Lung (tissue), 12 donors: ENCODE results near the gene PER2. TPM values are rescaled to one million over a fixed set of nuclear protein-coding genes. Genes with fewer than 3 reads are reported as not detected.

Source experiments
- ATAC-seq: fragments of 200-7000 bp; cut with Tn5 transposase; one replicate; pipeline ENCODE4 v1.9.1; 2020; ENCODE audit warnings: moderate number of reproducible peaks; ENCODE audit not compliant: insufficient read depth, low FRiP score
- DNase-seq, 3 donors: peaks; one replicate each; pipeline ENCODE4 v3.0.0-alpha.2; 2013 to 2017
- H3K27ac ChIP-seq, 2 donors: one replicate each; pipeline ENCODE4 v1.5.1; 2013; ENCODE audit warnings: mild to moderate bottlenecking in 2 of 2, moderate library complexity in 2 of 2, control low read depth in 1 of 2, inconsistent platforms in 1 of 2, low read depth in 1 of 2, low read length in 1 of 2
- H3K27me3 ChIP-seq, 3 donors: one replicate each; pipeline ENCODE4 v1.5.1; 2013; ENCODE audit warnings: low read length in 2 of 3; ENCODE audit not compliant: control insufficient read depth in 3 of 3, insufficient read depth in 3 of 3
- H3K36me3 ChIP-seq, 4 donors: one replicate each; pipeline ENCODE4 v1.5.1; 2013; ENCODE audit warnings: low read length in 4 of 4, mild to moderate bottlenecking in 1 of 4, moderate library complexity in 1 of 4; ENCODE audit not compliant: control insufficient read depth in 4 of 4, insufficient read depth in 4 of 4
- H3K4me1 ChIP-seq, 5 donors: one replicate each; pipeline ENCODE4 v1.5.1; 2013; ENCODE audit warnings: low read length in 5 of 5, mild to moderate bottlenecking in 2 of 5, moderate library complexity in 1 of 5; ENCODE audit not compliant: control insufficient read depth in 5 of 5, insufficient read depth in 5 of 5
- H3K4me3 ChIP-seq: one replicate; pipeline ENCODE4 v1.5.1; 2013; ENCODE audit warnings: mild to moderate bottlenecking, control low read depth, moderate library complexity
- H3K9ac ChIP-seq, 2 donors: one replicate each; pipeline ENCODE4 v1.5.1; 2013; ENCODE audit warnings: low read length in 2 of 2, control low read depth in 1 of 2; ENCODE audit not compliant: insufficient read depth in 1 of 2
- H3K9me3 ChIP-seq, 4 donors: one replicate each; pipeline ENCODE4 v1.5.1; 2013; ENCODE audit warnings: low read length in 3 of 4, mild to moderate bottlenecking in 1 of 4, moderate library complexity in 1 of 4; ENCODE audit not compliant: control insufficient read depth in 4 of 4, insufficient read depth in 3 of 4
- WGBS, 2 donors: extraction: QIAGEN DNeasy Blood & Tissue Kit; methylation state at CpG; one replicate each; pipeline ENCODE4 v1.1.7; 2013; 5-methylcytosine and 5-hydroxymethylcytosine counted together
- polyA plus RNA-seq, 2 donors: library from polyadenylated mRNA; stranded (reverse); fragments of 200-250 nt; gene quantifications; one replicate each; pipeline ENCODE4 v1.2.1, GENCODE V29; 2013
- total RNA-seq, 2 donors: library from RNA; depleted of rRNA in 1 of 2; stranded (reverse); fragments of >200 nt in 1 of 2; gene quantifications; one replicate each; pipeline ENCODE4 v1.2.1, GENCODE V29; 2014 to 2021
- TF ChIP-seq, protein P1 (sequence below): IDR thresholded peaks from 2 replicates; pipeline ENCODE4 v1.5.1; 2012; ENCODE audit warnings: mild to moderate bottlenecking; ENCODE audit errors: control extremely low read depth, extremely low read depth
- donor health status: control.
- donor health status: control.
- donor health status: Bipolar disorder and iron deficiency.
- donor health status: healthy.
- donor health status: DM: yes; HTN: yes; CAD: no.

The PER2 gene
- total and polyA plus RNA-seq, 4 donors, result 4.1 to 27.1 (median 10.5) TPM

DNA sequence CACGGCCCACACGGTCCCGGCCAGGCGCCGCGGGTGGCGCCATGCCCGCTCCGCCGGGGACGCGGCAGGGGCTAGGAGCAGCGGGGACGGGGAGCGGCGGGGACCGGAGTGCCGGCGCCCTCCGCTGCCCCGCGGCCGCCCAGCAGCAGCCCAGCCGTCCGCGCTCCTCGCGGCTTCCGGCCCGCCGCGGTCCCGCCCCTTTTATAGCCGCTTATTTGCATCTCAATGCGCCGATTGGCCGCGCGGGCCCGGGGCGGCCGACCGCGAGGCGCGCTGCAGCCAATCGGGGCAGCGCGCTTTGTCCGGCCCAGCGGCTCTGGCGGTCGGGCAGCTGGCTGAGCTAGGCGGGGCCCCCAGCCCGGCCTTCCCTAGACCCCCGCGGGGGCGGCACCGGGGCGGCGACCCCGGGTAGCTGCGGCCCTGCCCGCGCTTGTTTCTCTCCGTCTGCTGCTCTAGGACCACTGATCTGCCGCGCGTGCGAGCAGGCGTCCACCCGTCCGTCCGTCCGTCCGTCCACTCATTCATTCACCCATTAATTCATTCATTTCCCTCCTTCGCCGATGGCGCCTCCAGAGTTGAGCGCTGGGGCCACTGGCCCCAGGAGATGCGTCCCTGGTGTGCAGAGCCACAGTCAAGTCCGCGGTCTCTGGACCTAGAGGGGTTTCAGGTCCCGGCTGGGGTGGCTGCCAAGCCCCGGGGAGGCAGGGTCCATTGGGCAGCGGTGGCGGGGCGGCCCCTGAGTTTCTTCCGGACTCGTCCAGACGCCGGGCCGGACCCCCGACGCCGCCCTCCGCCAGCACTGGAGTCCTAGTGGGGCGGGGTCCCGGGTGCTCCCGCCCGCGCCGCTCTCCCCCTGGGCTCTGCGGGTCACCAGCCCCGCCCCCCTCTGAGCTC is 48.3 kb downstream of the PER2 start, which contains the start of gene HES6:
HES6 (minus strand) TSS at position 176 of the 894 bp plus-strand sequence; CDS start at position 43, 133 bp downstream.
- peak; percentile 96 for ATAC-seq
- Histone ChIP-seq H3K27me3 (peaks cover 0 to 36% (median 23%) of the 10 kb centered on the region in 3 donors), H3K36me3 (peaks cover 0 to 6% (median under 1%) of the 10 kb centered on the region in 4 donors), H3K4me1 (peaks cover 0 to 23% (median 6%) of the 10 kb centered on the region in 5 donors), H3K4me3 (peak within 1 kb of the TSS; percentile 62), H3K27ac (peak within 1 kb of the TSS; percentile 66 to 79), H3K9me3 (peaks cover 0 to 2% (median 0%) of the 10 kb centered on the region in 4 donors), H3K9ac (no peak within 1 kb of the TSS)
- 0 to 2% methylated on average over 64 to 105 of the region's 105 CpGs for WGBS, 2 donors
- TF ChIP-seq, protein P1, sequence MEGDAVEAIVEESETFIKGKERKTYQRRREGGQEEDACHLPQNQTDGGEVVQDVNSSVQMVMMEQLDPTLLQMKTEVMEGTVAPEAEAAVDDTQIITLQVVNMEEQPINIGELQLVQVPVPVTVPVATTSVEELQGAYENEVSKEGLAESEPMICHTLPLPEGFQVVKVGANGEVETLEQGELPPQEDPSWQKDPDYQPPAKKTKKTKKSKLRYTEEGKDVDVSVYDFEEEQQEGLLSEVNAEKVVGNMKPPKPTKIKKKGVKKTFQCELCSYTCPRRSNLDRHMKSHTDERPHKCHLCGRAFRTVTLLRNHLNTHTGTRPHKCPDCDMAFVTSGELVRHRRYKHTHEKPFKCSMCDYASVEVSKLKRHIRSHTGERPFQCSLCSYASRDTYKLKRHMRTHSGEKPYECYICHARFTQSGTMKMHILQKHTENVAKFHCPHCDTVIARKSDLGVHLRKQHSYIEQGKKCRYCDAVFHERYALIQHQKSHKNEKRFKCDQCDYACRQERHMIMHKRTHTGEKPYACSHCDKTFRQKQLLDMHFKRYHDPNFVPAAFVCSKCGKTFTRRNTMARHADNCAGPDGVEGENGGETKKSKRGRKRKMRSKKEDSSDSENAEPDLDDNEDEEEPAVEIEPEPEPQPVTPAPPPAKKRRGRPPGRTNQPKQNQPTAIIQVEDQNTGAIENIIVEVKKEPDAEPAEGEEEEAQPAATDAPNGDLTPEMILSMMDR, result no peak
- DNase-seq, result peak; percentile 88 to 93 (median 89)

DNA sequence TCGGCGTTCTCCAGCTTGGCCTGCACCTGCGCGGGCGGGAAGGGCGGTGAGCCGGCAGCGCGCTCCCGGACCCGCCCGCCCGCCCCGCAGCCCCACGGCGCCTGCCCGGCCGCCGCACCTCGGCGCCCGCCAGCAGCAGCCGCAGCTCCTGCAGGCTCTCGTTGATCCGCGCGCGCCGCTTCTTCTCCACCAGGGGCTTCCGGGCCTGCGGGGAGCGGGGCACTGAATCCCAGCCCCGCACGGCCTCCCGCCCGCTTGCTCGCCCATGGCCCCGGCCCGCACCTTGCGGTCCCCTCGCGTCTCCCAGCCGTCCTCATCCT is 48.9 kb downstream of the PER2 start:
- WGBS, 2 donors, result 0 to 3% methylated on average over 14 to 43 of the region's 43 CpGs
- TF ChIP-seq, protein P1, result no peak
- no peak for ATAC-seq
- Histone ChIP-seq H3K9ac (no peak overlapping the region), H3K4me3 (peak overlapping the region; percentile 62), H3K27me3 (peaks cover 0 to 36% (median 23%) of the 10 kb centered on the region in 3 donors), H3K27ac (peak overlapping the region; percentile 66 to 79), H3K36me3 (peaks cover 0 to 4% (median 0%) of the 10 kb centered on the region in 4 donors), H3K9me3 (peaks cover 0 to 2% (median 0%) of the 10 kb centered on the region in 4 donors), H3K4me1 (peaks cover 0 to 23% (median 6%) of the 10 kb centered on the region in 5 donors)
- no peak for DNase-seq

DNA sequence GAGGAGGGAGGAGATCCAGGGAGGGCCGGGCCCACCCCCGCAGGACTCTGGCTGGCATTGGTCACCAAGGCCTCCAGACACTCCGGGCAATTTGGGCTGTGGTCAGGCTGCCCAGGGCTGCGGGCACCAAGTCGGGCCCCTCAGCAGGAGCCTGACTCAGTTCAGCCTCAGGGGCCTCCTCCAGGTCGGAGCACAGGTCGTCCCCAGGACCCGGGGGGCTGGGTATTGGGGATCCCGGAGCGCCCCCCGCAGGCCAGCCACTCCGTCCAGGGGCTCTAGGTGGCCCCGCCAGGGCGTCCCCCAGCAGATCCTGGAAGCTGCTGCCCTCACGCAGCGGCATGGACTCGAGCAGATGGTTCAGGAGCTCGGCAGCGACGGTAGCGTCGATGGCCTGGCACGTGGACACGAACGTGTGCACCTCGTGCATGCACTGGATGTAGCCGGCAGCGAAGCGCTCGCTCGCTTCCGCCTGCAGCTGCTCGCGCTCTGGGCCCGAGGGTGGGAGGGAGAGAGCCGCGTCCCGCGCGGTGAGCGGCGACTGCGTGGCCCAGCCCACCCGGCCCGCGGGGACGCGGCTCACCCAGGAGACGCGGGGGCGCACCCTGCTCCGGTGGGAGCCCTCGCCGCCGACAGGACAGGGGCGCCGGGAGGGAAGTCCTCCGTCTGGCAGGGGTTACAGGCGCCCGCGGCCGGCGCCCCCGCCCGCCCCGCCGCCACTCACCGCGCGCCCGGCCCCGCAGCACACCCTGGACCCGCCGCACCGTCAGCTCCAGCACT is 49.5 kb downstream of the PER2 start:
- TF ChIP-seq, protein P1, result no peak
- Histone ChIP-seq H3K9ac (no peak overlapping the region), H3K4me1 (peaks cover 0 to 23% (median 6%) of the 10 kb centered on the region in 5 donors), H3K4me3 (no peak overlapping the region), H3K36me3 (no peaks in the 10 kb centered on the region), H3K27ac (no peak overlapping the region), H3K9me3 (peaks cover 0 to 2% (median 0%) of the 10 kb centered on the region in 4 donors), H3K27me3 (peaks cover 0 to 36% (median 23%) of the 10 kb centered on the region in 3 donors)
- ATAC-seq (no peak), DNase-seq (peak in 1 of 3 donors; percentile 25)
- WGBS, 2 donors, result 22 to 33% methylated on average over 43 to 75 of the region's 75 CpGs
